ENCODE measurements around the gene STK38L.

STK38L gene

DNA sequence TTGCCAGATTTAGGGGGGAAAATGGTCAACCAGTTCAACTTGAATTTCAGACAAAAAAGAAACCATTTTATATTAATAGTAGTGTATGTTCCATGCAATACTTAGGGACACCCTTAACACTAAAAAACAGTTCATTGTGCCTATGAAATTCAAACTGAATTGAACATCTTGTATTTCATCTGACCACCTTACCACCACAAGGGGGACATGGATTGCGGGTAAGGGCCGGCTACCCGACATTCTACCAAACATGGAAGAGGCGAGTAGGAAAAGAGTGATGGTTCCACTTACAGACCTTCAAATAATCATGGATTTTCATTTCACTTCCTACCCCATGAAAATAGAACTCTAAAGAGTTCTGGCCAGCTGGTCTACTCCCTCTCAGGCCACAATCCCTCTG is 10.3 kb upstream of the STK38L start:
- H3K4me1 ChIP-seq (ENCODE audit: control insufficient read depth in 1 of 2, insufficient read depth in 1 of 2, low read depth in 1 of 2, low read length in 1 of 2), result peaks cover 49 to 52% of the 10 kb centered on the region in 2 experiments
- no peaks in the 10 kb centered on the region for H3K27me3 ChIP-seq
- TF ChIP-seq, protein P1, sequence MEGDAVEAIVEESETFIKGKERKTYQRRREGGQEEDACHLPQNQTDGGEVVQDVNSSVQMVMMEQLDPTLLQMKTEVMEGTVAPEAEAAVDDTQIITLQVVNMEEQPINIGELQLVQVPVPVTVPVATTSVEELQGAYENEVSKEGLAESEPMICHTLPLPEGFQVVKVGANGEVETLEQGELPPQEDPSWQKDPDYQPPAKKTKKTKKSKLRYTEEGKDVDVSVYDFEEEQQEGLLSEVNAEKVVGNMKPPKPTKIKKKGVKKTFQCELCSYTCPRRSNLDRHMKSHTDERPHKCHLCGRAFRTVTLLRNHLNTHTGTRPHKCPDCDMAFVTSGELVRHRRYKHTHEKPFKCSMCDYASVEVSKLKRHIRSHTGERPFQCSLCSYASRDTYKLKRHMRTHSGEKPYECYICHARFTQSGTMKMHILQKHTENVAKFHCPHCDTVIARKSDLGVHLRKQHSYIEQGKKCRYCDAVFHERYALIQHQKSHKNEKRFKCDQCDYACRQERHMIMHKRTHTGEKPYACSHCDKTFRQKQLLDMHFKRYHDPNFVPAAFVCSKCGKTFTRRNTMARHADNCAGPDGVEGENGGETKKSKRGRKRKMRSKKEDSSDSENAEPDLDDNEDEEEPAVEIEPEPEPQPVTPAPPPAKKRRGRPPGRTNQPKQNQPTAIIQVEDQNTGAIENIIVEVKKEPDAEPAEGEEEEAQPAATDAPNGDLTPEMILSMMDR (IDR thresholded peaks at IDR 0.05), result no peak
- H3K9me3 ChIP-seq, result no peaks in the 10 kb centered on the region
- H3K36me3 ChIP-seq, result no peaks in the 10 kb centered on the region
- no peak overlapping the region for H3K4me3 ChIP-seq (ENCODE audit: low read depth in 1 of 2, low read length in 1 of 2)
- no peak overlapping the region for H3K27ac ChIP-seq

DNA sequence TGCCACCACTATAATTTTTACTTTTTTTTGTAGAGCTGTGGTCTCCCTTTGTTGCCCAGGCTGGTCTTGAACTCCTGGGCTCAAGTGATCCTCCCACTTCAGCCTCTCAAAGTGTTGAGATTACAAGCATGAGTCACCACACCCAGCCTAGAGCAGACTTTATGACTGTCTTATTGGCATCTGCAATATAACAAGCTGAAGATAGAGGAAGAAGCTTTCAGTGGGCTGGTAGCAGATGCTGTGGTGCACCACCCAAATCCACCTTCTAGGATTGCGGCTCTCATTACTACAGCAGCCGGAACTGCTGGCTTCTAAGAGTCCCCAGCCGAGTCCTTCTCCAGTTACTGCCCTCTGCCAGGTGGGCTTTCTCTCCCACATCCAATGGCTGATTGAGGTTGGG is 7.6 kb upstream of the STK38L start:
- no peaks in the 10 kb centered on the region for H3K36me3 ChIP-seq

DNA sequence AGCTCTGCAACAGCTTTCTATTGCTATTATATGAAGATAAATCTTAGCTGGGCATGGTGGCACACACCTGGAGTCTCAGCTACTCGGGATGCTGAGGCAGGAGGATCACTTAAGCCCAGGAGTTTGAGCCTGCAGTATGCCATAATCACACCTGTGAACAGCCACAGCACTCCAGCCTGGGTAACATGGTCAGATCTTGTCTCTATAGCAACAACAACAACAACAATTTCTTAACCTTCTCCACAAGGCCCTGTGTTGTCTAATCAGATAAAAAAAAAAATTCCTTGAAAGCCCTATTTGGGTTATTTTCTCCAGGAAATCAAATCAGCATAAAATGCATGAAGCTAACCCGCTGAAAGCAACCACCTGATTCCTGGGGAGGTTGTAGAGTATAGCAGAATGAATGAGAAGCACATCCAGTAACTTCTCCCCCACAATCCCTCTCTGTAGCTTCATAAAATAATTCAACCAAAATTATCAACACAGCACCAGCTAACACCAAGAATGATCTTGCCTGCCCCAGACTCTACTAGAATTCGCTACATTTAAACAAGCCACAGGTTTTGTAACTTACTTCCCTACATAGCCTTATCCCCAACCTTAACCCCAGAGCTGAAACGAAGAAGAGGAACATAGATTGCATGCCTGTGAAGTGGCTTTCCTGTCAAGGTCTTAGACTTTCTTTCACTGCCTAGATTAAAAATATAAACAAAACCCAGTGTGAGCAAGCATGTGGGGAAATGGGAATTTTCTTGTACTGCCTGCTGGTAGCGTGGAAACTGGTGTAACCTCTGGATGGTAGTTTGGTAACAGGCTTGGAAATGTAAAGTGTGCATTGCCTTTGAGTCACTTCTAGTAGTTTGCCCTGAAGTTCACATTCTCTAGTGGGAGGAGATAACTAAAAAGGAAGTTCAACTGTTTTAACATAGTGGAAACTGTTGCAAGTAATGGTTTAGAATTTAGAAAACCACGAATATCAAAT is 6.0 kb upstream of the STK38L start:
- TF ChIP-seq, protein P1 (IDR thresholded peaks at IDR 0.05), result no peak
- Histone ChIP-seq H3K36me3 (no peaks in the 10 kb centered on the region), H3K4me1 (ENCODE audit: control insufficient read depth in 1 of 2, insufficient read depth in 1 of 2, low read depth in 1 of 2, low read length in 1 of 2) (peaks cover 52 to 62% of the 10 kb centered on the region in 2 experiments), H3K27me3 (no peaks in the 10 kb centered on the region), H3K4me3 (ENCODE audit: low read depth in 1 of 2, low read length in 1 of 2) (peak overlapping the region; percentile 53 to 55), H3K9me3 (no peaks in the 10 kb centered on the region), H3K27ac (peak overlapping the region; percentile 91)

More for the DNA sequence above, 7.6 kb upstream of the STK38L start:
- peaks cover 50 to 55% of the 10 kb centered on the region in 2 experiments for H3K4me1 ChIP-seq (ENCODE audit: control insufficient read depth in 1 of 2, insufficient read depth in 1 of 2, low read depth in 1 of 2, low read length in 1 of 2)
- no peaks in the 10 kb centered on the region for H3K9me3 ChIP-seq
- TF ChIP-seq, protein P1 (IDR thresholded peaks at IDR 0.05), result no peak
- peak overlapping the region in 1 of 2 experiments; percentile 8 for H3K4me3 ChIP-seq (ENCODE audit: low read depth in 1 of 2, low read length in 1 of 2)
- no peaks in the 10 kb centered on the region for H3K27me3 ChIP-seq
- H3K27ac ChIP-seq, result peak overlapping the region; percentile 91

DNA sequence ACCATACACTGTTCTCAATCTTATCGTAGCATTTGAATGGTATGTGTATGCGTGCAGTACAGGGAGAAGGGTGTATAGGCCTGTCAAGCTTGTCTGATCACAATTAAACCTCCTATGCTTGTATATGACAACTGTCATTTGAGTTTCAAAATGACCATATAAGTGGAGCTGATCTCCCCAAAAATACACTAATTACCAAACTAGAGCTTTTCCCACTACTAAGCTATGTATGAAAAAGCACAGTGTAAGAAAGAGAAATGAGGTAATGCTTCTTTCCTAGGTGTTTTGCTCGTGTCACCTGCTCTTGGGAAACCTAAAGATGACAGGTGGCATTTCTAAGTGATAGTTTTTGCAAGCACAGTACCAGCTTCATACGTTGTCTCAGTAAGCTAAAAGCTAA is 1.1 kb upstream of the STK38L start:
- H3K27ac ChIP-seq, result peak overlapping the region; percentile 95
- H3K4me3 ChIP-seq (ENCODE audit: low read depth in 1 of 2, low read length in 1 of 2), result no peak overlapping the region
- H3K36me3 ChIP-seq, result no peaks in the 10 kb centered on the region
- TF ChIP-seq, protein P1 (IDR thresholded peaks at IDR 0.05), result no peak
- H3K9me3 ChIP-seq, result no peaks in the 10 kb centered on the region
- H3K4me1 ChIP-seq (ENCODE audit: control insufficient read depth in 1 of 2, insufficient read depth in 1 of 2, low read depth in 1 of 2, low read length in 1 of 2), result peaks cover 57 to 63% of the 10 kb centered on the region in 2 experiments
- no peaks in the 10 kb centered on the region for H3K27me3 ChIP-seq

DNA sequence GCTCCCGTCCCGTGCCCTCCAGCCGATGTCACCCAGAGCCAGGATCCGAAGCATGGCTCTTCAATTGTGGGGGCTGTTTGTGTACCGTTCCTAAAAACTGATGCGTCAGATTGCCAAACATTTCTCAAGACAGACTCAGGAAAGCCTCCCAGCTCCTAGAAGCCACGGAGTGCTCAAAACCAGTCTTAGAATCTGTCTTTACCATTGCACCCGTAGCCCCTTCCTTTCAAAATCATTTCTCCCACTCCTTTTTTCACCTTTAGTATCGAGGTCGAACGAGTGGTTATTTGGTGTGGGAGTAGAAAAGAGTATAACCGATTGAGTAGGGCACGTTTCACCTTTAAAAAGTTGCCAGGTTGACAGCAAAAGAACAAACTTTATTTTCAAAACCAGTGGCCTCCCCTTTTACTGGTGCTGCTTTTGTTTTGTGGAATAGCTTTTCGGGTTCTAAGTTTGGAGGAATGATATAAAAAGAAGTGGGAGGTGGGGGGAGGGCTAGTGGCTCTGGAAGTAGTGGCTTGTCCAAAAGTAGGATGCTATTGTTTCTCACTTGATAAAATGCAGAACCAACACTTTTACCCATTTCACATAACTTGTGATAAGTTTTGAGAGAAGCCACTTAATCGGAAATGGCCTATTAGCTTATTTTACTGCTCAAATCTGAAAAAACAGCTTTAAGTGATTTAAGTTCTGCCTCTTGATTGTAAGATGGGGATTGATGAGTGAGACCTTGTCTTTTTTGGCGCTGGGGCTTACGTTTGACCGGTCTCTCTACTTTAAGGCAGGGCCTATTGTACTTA is 803 bp downstream of the STK38L start:
- Histone ChIP-seq H3K36me3 (no peaks in the 10 kb centered on the region), H3K9me3 (no peaks in the 10 kb centered on the region), H3K4me1 (ENCODE audit: control insufficient read depth in 1 of 2, insufficient read depth in 1 of 2, low read depth in 1 of 2, low read length in 1 of 2) (peaks cover 42 to 52% of the 10 kb centered on the region in 2 experiments), H3K27me3 (no peaks in the 10 kb centered on the region), H3K4me3 (ENCODE audit: low read depth in 1 of 2, low read length in 1 of 2) (peak overlapping the region; percentile 84 to 91), H3K27ac (peak overlapping the region; percentile 95)
- TF ChIP-seq, protein P1 (IDR thresholded peaks at IDR 0.05), result no peak

Data from neutrophil (primary cell).